Memory B cell (primary cell): Measurements from ENCODE around the gene PC.

ENCODE experiments used
- ATAC-seq: fragments of 150-1000 bp; cut with Tn5 transposase; 2 replicates; pipeline ENCODE4 v1.10.0; 2021; ENCODE audit warnings: low read depth, mild to moderate bottlenecking, moderate library complexity
- DNase-seq, 2 donors: peaks; one replicate each; pipeline ENCODE4 v3.0.0; 2022; ENCODE audit warnings: low spot score in 2 of 2
- H3K27ac Mint-ChIP-seq: one replicate; pipeline ENCODE4 v1.8.0; 2022; ENCODE audit warnings: mild to moderate bottlenecking, moderate library complexity, mixed read lengths
- H3K27me3 Mint-ChIP-seq: one replicate; pipeline ENCODE4 v1.8.0; 2022; ENCODE audit warnings: mixed read lengths
- H3K36me3 Mint-ChIP-seq: one replicate; pipeline ENCODE4 v1.8.0; 2022; ENCODE audit warnings: mild to moderate bottlenecking, mixed read lengths
- H3K4me1 Mint-ChIP-seq: one replicate; pipeline ENCODE4 v1.8.0; 2022; ENCODE audit warnings: mixed read lengths
- H3K4me3 Mint-ChIP-seq: one replicate; pipeline ENCODE4 v1.8.0; 2022; ENCODE audit warnings: mild to moderate bottlenecking, moderate library complexity, mixed read lengths
- H3K9me3 Mint-ChIP-seq: one replicate; pipeline ENCODE4 v1.8.0; 2022; ENCODE audit warnings: mixed read lengths

Gene PC

GRCh38 chr11:66885469-66885868 is 72.7 kb downstream of the PC start:
- no peak for DNase-seq
- H3K9me3 Mint-ChIP-seq: no peaks in the 10 kb centered on the region
- no peaks in the 10 kb centered on the region for H3K36me3 Mint-ChIP-seq
- no peak overlapping the region for H3K4me3 Mint-ChIP-seq
- ATAC-seq: no peak
- H3K27ac Mint-ChIP-seq: no peak overlapping the region
- peaks cover 12% of the 10 kb centered on the region for H3K27me3 Mint-ChIP-seq
- H3K4me1 Mint-ChIP-seq: peaks cover 2% of the 10 kb centered on the region

GRCh38 chr11:66884443-66884842 is 73.7 kb downstream of the PC start:
- Mint-ChIP-seq H3K27me3 (peaks cover 13% of the 10 kb centered on the region), H3K4me1 (peaks cover 2% of the 10 kb centered on the region), H3K27ac (no peak overlapping the region), H3K4me3 (no peak overlapping the region), H3K36me3 (no peaks in the 10 kb centered on the region), H3K9me3 (no peaks in the 10 kb centered on the region)
- DNase-seq: no peak
- no peak for ATAC-seq

GRCh38 chr11:66883016-66883965 is 74.9 kb downstream of the PC start:
- Mint-ChIP-seq H3K36me3 (no peaks in the 10 kb centered on the region), H3K4me3 (no peak overlapping the region), H3K4me1 (peaks cover 2% of the 10 kb centered on the region), H3K27ac (no peak overlapping the region), H3K27me3 (peaks cover 13% of the 10 kb centered on the region), H3K9me3 (no peaks in the 10 kb centered on the region)
- DNase-seq (peak; percentile 62 to 75), ATAC-seq (peak; percentile 80)

GRCh38 chr11:66882561-66883015 is 75.6 kb downstream of the PC start:
- DNase-seq: no peak
- Mint-ChIP-seq H3K4me3 (no peak overlapping the region), H3K9me3 (no peaks in the 10 kb centered on the region), H3K27ac (no peak overlapping the region), H3K36me3 (no peaks in the 10 kb centered on the region), H3K4me1 (peaks cover 2% of the 10 kb centered on the region), H3K27me3 (peaks cover 13% of the 10 kb centered on the region)
- no peak for ATAC-seq

GRCh38 chr11:66881927-66882452 is 76.2 kb downstream of the PC start:
- Mint-ChIP-seq H3K27ac (no peak overlapping the region), H3K9me3 (no peaks in the 10 kb centered on the region), H3K4me1 (peaks cover 2% of the 10 kb centered on the region), H3K27me3 (peaks cover 13% of the 10 kb centered on the region), H3K4me3 (no peak overlapping the region), H3K36me3 (no peaks in the 10 kb centered on the region)
- DNase-seq (no peak), ATAC-seq (no peak)

- H3K36me3 Mint-ChIP-seq: no peaks in the 10 kb centered on the region
- H3K27me3 Mint-ChIP-seq: peaks cover 13% of the 10 kb centered on the region
- peaks cover 2% of the 10 kb centered on the region for H3K4me1 Mint-ChIP-seq
- H3K4me3 Mint-ChIP-seq: no peak overlapping the region
- H3K9me3 Mint-ChIP-seq: no peaks in the 10 kb centered on the region
- DNase-seq (no peak), ATAC-seq (no peak)
- no peak overlapping the region for H3K27ac Mint-ChIP-seq
Measured at GRCh38 chr11:66881451-66881835, 76.7 kb downstream of the PC start.

- DNase-seq (no peak), ATAC-seq (no peak)
Measured at GRCh38 chr11:66880496-66881450, 77.4 kb downstream of the PC start.

GRCh38 chr11:66879999-66880398 is 78.2 kb downstream of the PC start:
- no peaks in the 10 kb centered on the region for H3K9me3 Mint-ChIP-seq
- ATAC-seq (no peak), DNase-seq (no peak)
- peaks cover 2% of the 10 kb centered on the region for H3K4me1 Mint-ChIP-seq
- no peaks in the 10 kb centered on the region for H3K36me3 Mint-ChIP-seq
- no peak overlapping the region for H3K27ac Mint-ChIP-seq
- H3K27me3 Mint-ChIP-seq: peaks cover 16% of the 10 kb centered on the region
- no peak overlapping the region for H3K4me3 Mint-ChIP-seq

More at GRCh38 chr11:66880496-66881450, 77.4 kb downstream of the PC start:
- H3K27ac Mint-ChIP-seq: no peak overlapping the region
- peaks cover 2% of the 10 kb centered on the region for H3K4me1 Mint-ChIP-seq
- no peaks in the 10 kb centered on the region for H3K9me3 Mint-ChIP-seq
- H3K4me3 Mint-ChIP-seq: no peak overlapping the region
- peaks cover 12% of the 10 kb centered on the region for H3K27me3 Mint-ChIP-seq
- no peaks in the 10 kb centered on the region for H3K36me3 Mint-ChIP-seq

GRCh38 chr11:66879583-66879982 is 78.6 kb downstream of the PC start:
- no peak overlapping the region for H3K27ac Mint-ChIP-seq
- ATAC-seq: no peak
- no peaks in the 10 kb centered on the region for H3K36me3 Mint-ChIP-seq
- H3K9me3 Mint-ChIP-seq: no peaks in the 10 kb centered on the region
- H3K4me3 Mint-ChIP-seq: no peak overlapping the region
- peaks cover 20% of the 10 kb centered on the region for H3K27me3 Mint-ChIP-seq
- no peak for DNase-seq
- peaks cover 2% of the 10 kb centered on the region for H3K4me1 Mint-ChIP-seq

GRCh38 chr11:66879000-66879399 is 79.2 kb downstream of the PC start:
- Mint-ChIP-seq H3K9me3 (no peaks in the 10 kb centered on the region), H3K27ac (no peak overlapping the region), H3K4me1 (peaks cover 2% of the 10 kb centered on the region), H3K4me3 (no peak overlapping the region), H3K27me3 (peaks cover 21% of the 10 kb centered on the region), H3K36me3 (no peaks in the 10 kb centered on the region)
- ATAC-seq: no peak
- no peak for DNase-seq

GRCh38 chr11:66878474-66878873 is 79.7 kb downstream of the PC start:
- peaks cover 23% of the 10 kb centered on the region for H3K27me3 Mint-ChIP-seq
- no peaks in the 10 kb centered on the region for H3K36me3 Mint-ChIP-seq
- no peak for DNase-seq
- H3K4me3 Mint-ChIP-seq: no peak overlapping the region
- peaks cover 2% of the 10 kb centered on the region for H3K4me1 Mint-ChIP-seq
- ATAC-seq: no peak
- H3K9me3 Mint-ChIP-seq: no peaks in the 10 kb centered on the region
- no peak overlapping the region for H3K27ac Mint-ChIP-seq

- Mint-ChIP-seq H3K36me3 (no peaks in the 10 kb centered on the region), H3K27ac (no peak overlapping the region), H3K4me3 (no peak overlapping the region), H3K9me3 (no peaks in the 10 kb centered on the region), H3K27me3 (peaks cover 22% of the 10 kb centered on the region), H3K4me1 (no peaks in the 10 kb centered on the region)
- no peak for DNase-seq
- ATAC-seq: no peak
Measured at GRCh38 chr11:66877588-66878385, 80.4 kb downstream of the PC start.

- Mint-ChIP-seq H3K4me1 (no peaks in the 10 kb centered on the region), H3K27ac (no peak overlapping the region), H3K9me3 (no peaks in the 10 kb centered on the region), H3K36me3 (no peaks in the 10 kb centered on the region), H3K27me3 (peaks cover 20% of the 10 kb centered on the region), H3K4me3 (no peak overlapping the region)
- ATAC-seq (no peak), DNase-seq (no peak)
Measured at GRCh38 chr11:66875378-66875777, 82.8 kb downstream of the PC start.
